ENCODE results near the gene ZNF837.

The ZNF837 gene

DNA sequence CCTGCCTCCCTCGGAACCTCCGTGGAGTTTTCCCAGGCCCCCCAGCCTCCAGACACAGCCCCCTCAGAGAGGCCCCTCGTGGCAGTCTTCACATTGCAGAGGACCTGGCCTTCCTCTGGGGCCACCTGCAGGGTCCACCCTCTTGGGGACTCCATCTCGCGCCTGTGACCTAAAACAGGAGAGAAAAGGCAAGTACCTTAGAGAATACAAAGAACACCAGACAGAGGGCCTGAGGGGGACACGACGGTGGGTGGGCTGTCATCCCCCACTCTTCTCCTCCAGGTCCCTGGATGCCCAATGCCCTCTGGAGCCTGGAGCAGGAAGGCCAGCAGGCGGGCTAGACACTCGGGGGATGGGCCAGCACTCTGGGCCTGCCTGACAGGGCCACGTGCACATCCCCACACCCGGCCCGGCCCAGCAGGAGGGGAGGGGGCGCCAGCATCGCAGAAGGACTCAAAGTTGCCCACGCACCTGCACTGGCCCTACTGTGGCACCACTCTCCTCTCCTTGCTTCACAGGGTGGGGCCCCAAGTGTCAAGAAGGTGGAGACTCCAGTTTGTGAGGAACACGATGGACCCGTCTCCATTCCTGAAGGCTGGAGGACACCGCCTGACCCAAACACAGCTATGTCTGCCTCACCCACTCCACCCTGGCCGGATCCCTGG, 23.2 kb downstream of the ZNF837 start:
- Histone ChIP-seq H3K4me3 (replicated peaks; ENCODE audit: low read depth, low read length) (no peak overlapping the region), H3K27me3 (replicated peaks; ENCODE audit: control insufficient read depth, insufficient read depth, low read length) (no peaks in the 10 kb centered on the region), H3K36me3 (ENCODE audit: control insufficient read depth, insufficient read depth, low read length) (no peaks in the 10 kb centered on the region; the same call in 1 of the 2 replicates)
- no peak for DNase-seq (ENCODE audit: extremely low read depth, insufficient read length)
- TF ChIP-seq, protein P1, sequence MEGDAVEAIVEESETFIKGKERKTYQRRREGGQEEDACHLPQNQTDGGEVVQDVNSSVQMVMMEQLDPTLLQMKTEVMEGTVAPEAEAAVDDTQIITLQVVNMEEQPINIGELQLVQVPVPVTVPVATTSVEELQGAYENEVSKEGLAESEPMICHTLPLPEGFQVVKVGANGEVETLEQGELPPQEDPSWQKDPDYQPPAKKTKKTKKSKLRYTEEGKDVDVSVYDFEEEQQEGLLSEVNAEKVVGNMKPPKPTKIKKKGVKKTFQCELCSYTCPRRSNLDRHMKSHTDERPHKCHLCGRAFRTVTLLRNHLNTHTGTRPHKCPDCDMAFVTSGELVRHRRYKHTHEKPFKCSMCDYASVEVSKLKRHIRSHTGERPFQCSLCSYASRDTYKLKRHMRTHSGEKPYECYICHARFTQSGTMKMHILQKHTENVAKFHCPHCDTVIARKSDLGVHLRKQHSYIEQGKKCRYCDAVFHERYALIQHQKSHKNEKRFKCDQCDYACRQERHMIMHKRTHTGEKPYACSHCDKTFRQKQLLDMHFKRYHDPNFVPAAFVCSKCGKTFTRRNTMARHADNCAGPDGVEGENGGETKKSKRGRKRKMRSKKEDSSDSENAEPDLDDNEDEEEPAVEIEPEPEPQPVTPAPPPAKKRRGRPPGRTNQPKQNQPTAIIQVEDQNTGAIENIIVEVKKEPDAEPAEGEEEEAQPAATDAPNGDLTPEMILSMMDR (IDR thresholded peaks at IDR 0.05; ENCODE audit: insufficient read depth, low read length, poor library complexity, severe bottlenecking) = no peak

DNA sequence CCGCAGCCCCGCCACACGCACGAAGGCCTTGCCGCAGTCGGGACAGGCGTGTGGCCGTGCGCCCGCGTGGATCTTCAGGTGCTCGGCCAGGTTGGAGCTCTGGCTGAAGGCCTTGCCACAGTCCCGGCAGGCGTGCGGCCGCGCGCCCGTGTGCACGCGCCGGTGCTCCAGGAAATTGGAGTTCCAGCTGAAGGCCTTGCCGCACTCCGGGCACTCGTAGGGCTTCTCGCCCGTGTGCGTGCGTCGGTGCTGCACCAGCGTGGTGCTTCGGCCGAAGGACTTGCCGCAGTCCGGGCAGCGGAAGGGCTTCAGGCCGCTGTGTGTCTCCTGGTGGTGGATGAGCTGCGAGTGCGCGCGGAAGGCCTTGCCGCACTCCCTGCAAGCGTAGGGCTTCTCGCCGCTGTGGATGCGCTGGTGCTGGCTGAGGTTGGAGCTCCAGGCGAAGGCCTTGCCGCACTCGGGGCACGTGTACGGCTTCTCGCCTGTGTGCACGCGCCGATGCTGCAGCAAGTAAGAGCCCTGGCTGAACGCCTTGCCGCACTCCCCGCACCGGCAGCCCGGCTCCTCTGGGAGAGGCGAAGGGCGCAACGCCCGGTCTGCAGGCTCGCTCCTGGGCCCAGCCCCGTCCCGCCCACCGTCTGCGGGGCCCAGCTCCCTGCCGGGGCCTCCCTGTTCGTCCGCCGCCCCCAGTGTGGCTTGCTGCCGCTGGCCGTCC, 23.9 kb downstream of the ZNF837 start:
- TF ChIP-seq, protein P1 (IDR thresholded peaks at IDR 0.05; ENCODE audit: insufficient read depth, low read length, poor library complexity, severe bottlenecking) = no peak
- Histone ChIP-seq H3K27me3 (replicated peaks; ENCODE audit: control insufficient read depth, insufficient read depth, low read length) (no peaks in the 10 kb centered on the region), H3K36me3 (ENCODE audit: control insufficient read depth, insufficient read depth, low read length) (no peaks in the 10 kb centered on the region; the same call in none of the 2 replicates), H3K4me3 (replicated peaks; ENCODE audit: low read depth, low read length) (no peak overlapping the region)
- DNase-seq (ENCODE audit: extremely low read depth, insufficient read length) = no peak

DNA sequence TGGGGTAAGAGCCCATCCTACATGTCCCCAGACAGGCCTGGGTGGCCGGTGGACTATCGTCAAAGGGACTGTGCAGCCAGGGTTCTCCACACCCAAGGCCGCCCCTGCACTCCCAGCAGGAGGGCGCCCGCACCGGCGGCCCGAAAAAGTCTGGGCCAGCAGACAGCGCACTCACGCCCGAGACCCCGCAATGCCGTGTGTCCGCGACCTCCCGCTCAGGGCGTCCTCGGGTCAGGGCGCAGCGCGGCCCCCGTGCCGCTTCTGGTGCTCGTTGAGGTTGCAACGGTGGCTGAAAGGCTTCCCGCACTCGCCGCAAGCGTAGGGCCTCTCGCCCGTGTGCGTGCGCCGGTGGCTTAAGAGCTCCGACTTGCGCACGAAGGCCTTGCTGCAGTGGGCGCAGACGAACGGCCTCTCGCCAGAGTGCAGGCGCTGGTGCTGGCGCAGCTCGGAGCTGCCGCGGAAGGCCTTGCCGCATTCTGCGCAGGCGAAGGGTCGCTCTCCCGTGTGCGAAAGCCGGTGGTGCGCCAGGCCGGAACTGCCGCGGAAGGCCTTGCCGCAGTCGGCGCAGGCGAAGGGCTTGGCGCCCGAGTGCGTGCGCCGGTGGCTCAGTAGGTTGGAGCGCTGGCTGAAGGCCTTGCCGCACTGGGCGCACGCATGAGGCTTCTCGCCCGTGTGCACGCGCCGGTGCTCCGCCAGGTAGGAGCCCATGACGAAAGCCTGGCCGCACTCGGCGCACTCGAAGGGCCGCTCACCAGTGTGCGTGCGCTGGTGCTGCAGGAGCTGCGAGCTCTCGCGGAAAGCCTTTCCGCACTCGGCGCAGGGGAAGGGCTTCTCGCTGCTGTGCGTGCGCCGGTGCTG, 24.7 kb downstream of the ZNF837 start:
- peak; percentile 58 for DNase-seq (ENCODE audit: extremely low read depth, insufficient read length)
- H3K36me3 ChIP-seq (ENCODE audit: control insufficient read depth, insufficient read depth, low read length) = no peaks in the 10 kb centered on the region; the same call in none of the 2 replicates
- TF ChIP-seq, protein P1 (IDR thresholded peaks at IDR 0.05; ENCODE audit: insufficient read depth, low read length, poor library complexity, severe bottlenecking) = no peak
- no peaks in the 10 kb centered on the region for H3K27me3 ChIP-seq (replicated peaks; ENCODE audit: control insufficient read depth, insufficient read depth, low read length)
- H3K4me3 ChIP-seq (replicated peaks; ENCODE audit: low read depth, low read length) = no peak overlapping the region

DNA sequence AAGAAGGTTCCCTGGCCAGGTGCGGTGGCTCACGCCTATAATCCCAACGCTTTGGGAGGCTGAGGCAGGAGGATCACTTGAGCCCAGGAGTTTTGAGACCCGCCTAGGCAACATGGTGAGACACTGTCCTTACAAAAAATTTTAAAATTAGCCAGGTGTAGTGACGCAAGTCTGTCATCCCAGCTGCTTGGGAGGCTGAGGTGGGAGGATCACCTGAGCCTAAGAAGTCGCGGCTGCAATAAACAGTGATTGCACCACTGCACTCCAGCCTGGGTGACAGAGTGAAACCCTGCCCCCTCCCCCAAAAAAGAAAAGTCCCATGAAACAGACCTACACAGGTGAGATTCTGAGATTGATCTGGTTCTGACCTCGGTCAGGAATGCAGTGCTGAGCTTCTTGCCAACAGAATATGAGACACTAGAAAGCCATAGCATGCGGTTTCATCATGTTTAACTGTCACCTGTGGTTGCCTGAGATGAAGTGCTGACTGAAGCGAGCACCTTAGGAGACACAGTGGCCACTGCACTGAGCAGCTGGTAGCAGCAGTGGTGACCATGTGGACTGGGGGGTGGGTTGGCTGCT, 25.5 kb downstream of the ZNF837 start:
- DNase-seq (ENCODE audit: extremely low read depth, insufficient read length) = no peak
- TF ChIP-seq, protein P1 (IDR thresholded peaks at IDR 0.05; ENCODE audit: insufficient read depth, low read length, poor library complexity, severe bottlenecking) = no peak
- Histone ChIP-seq H3K27me3 (replicated peaks; ENCODE audit: control insufficient read depth, insufficient read depth, low read length) (no peaks in the 10 kb centered on the region), H3K36me3 (ENCODE audit: control insufficient read depth, insufficient read depth, low read length) (peaks cover 2% of the 10 kb centered on the region), H3K4me3 (replicated peaks; ENCODE audit: low read depth, low read length) (no peak overlapping the region)

DNA sequence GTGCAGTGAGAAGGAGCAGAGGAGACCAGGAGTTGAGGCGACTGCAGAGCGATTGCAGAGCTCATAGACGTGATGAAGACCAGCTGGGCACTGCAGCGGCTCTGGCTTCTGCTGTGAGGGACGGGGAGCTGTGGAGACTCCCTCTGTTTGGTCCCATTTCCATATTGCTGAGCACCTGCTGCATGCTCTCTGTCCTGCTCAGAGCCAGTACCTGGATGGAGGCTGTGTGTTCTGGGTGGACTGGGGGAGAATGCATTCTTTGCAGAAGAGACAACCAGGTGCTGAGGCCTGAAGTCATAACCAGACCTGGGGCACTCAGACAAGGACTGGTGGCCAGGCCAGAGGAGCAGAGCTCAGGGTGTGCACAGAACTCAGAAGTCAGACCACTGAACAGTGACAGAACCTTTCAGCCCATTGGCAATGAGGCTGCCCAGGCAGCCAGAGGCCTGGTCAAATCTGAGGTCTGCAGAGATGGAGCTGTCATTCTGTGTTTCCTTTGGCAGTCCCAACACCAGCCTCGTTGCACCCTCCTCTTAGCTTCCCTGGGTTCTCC, 26.3 kb downstream of the ZNF837 start:
- peaks cover 2% of the 10 kb centered on the region for H3K36me3 ChIP-seq (ENCODE audit: control insufficient read depth, insufficient read depth, low read length)
- TF ChIP-seq, protein P1 (IDR thresholded peaks at IDR 0.05; ENCODE audit: insufficient read depth, low read length, poor library complexity, severe bottlenecking) = no peak

More for the DNA sequence above, 26.3 kb downstream of the ZNF837 start:
- no peaks in the 10 kb centered on the region for H3K27me3 ChIP-seq (replicated peaks; ENCODE audit: control insufficient read depth, insufficient read depth, low read length)
- no peak for DNase-seq (ENCODE audit: extremely low read depth, insufficient read length)
- no peak overlapping the region for H3K4me3 ChIP-seq (replicated peaks; ENCODE audit: low read depth, low read length)

Measured in GM06990 (cell line).